H1 (cell line): ENCODE measurements around the gene ARHGAP8. TPM values are rescaled to one million over a fixed set of nuclear protein-coding genes. Genes with fewer than 3 reads are reported as not detected.

Experiments used
- CTCF ChIA-PET: fragments of 300-600 bp; sonication (Branson Sonifier 250); formaldehyde crosslinking; loops from one replicate; lab custom pipeline; 2021; ENCODE audit not compliant: partially characterized antibody; lab: Charles Lee
- POLR2A ChIA-PET: fragments of 300-600 bp; sonication (Branson Sonifier 250); formaldehyde crosslinking; loops from one replicate; lab custom pipeline; 2021; ENCODE audit warnings: inconsistent platforms; ENCODE audit not compliant: partially characterized antibody; lab: Charles Lee
- DNase-seq, 2 experiments: peaks; one replicate each; pipeline versions ENCODE4 v3.0.0 to v3.0.0-alpha.2; 2010 to 2022; ENCODE audit warnings: low spot score in 2 of 2, low read depth in 1 of 2, mixed read lengths in 1 of 2
- FAIRE-seq: peaks from 2 replicates; lab custom pipeline; 2011; peaks lifted over from hg19 to GRCh38; lab: Jason Lieb, UNC
- H2AFZ ChIP-seq: 2 replicates; pipeline ENCODE4 v1.8.1; 2012; ENCODE audit warnings: low read length, inconsistent platforms
- H2AK5ac ChIP-seq: 2 replicates; pipeline ENCODE4 v1.6.1; 2013; ENCODE audit warnings: low read depth, low read length
- H2BK120ac ChIP-seq: replicated peaks from 2 replicates; pipeline ENCODE3; 2013; ENCODE audit warnings: low read depth, low read length, inconsistent platforms
- H2BK12ac ChIP-seq: 2 replicates; pipeline ENCODE4 v1.6.1; 2013; ENCODE audit warnings: low read depth, low read length
- H2BK15ac ChIP-seq: 2 replicates; pipeline ENCODE4 v1.6.1; 2013; ENCODE audit warnings: low read length
- H2BK20ac ChIP-seq: 2 replicates; pipeline ENCODE4 v1.6.1; 2013; ENCODE audit warnings: low read length
- H2BK5ac ChIP-seq: 2 replicates; pipeline ENCODE4 v1.6.1; 2013; ENCODE audit warnings: low read depth, low read length
- H3K14ac ChIP-seq: 2 replicates; pipeline ENCODE4 v1.6.1; 2013; ENCODE audit warnings: inconsistent platforms; ENCODE audit not compliant: insufficient read length
- H3K18ac ChIP-seq: 2 replicates; pipeline ENCODE4 v1.6.1; 2013; ENCODE audit warnings: low read length; ENCODE audit errors: extremely low read depth
- H3K23ac ChIP-seq: 2 replicates; pipeline ENCODE4 v1.6.1; 2013; ENCODE audit warnings: inconsistent platforms; ENCODE audit not compliant: insufficient read length
- H3K23me2 ChIP-seq: 2 replicates; pipeline ENCODE4 v1.6.1; 2013; ENCODE audit warnings: low read depth, low read length
- H3K27ac ChIP-seq: 2 replicates; pipeline ENCODE4 v1.6.1; 2011; ENCODE audit warnings: low read depth, low read length, inconsistent platforms
- H3K27me3 ChIP-seq, 4 experiments: replicated peaks in 1 of 4; 1 replicate in 1 of 4; 2 replicates in 3 of 4; pipeline versions ENCODE4 v1.6.1 to v1.8.1; 2011 to 2013; ENCODE audit warnings: low read length in 3 of 4, mild to moderate bottlenecking in 3 of 4, inconsistent platforms in 2 of 4, mixed read lengths in 2 of 4, moderate library complexity in 1 of 4; ENCODE audit not compliant: control insufficient read depth in 3 of 4, insufficient read depth in 3 of 4; ENCODE audit errors: extremely low read depth in 1 of 4
- H3K36me3 ChIP-seq, 4 experiments: 2 replicates each; pipeline versions ENCODE4 v1.6.1 to v1.8.1; 2011 to 2013; ENCODE audit warnings: mild to moderate bottlenecking in 4 of 4, low read length in 3 of 4, moderate library complexity in 2 of 4, control low read depth in 1 of 4, inconsistent platforms in 1 of 4; ENCODE audit not compliant: insufficient read depth in 4 of 4, control insufficient read depth in 2 of 4
- H3K4ac ChIP-seq: replicated peaks from 2 replicates; pipeline ENCODE3; 2013; ENCODE audit warnings: low read length, low read depth, mixed read lengths, inconsistent platforms; ENCODE audit not compliant: insufficient read length
- H3K4me1 ChIP-seq, 4 experiments: replicated peaks in 1 of 4; 1 replicate in 1 of 4; 2 replicates in 3 of 4; pipeline versions ENCODE4 v1.6.1 to v1.8.1; 2011 to 2013; ENCODE audit warnings: low read length in 3 of 4, inconsistent platforms in 2 of 4, mixed read lengths in 1 of 4; ENCODE audit not compliant: insufficient read depth in 4 of 4, control insufficient read depth in 3 of 4
- H3K4me2 ChIP-seq, 2 experiments: 2 replicates each; pipeline versions ENCODE4 v1.6.1 to v1.8.1; 2011 to 2013; ENCODE audit warnings: low read depth in 2 of 2, low read length in 2 of 2, control low read depth in 1 of 2, inconsistent platforms in 1 of 2, mild to moderate bottlenecking in 1 of 2; ENCODE audit not compliant: insufficient read depth in 1 of 2
- H3K4me3 ChIP-seq, 4 experiments: fragments of 200-600, 300-600 bp in 1 of 4; sonication (generic), shearing (Covaris generic), sonication (Bioruptor Twin) in 1 of 4; 2 replicates each; pipeline versions ENCODE4 v1.5.1 to v1.8.1; 2011 to 2016; ENCODE audit warnings: low read length in 4 of 4, low read depth in 3 of 4, control low read depth in 2 of 4, inconsistent platforms in 2 of 4, mild to moderate bottlenecking in 2 of 4, mixed read lengths in 1 of 4, moderate library complexity in 1 of 4; ENCODE audit not compliant: insufficient read depth in 2 of 4; ENCODE audit errors: extremely low read depth in 1 of 4
- H3K56ac ChIP-seq: replicated peaks from 2 replicates; pipeline ENCODE3; 2013; ENCODE audit warnings: low read depth, mild to moderate bottlenecking, mixed read lengths, low read length, inconsistent platforms; ENCODE audit not compliant: insufficient read length
- H3K79me1 ChIP-seq: 2 replicates; pipeline ENCODE4 v1.6.1; 2013; ENCODE audit warnings: low read depth, low read length, control low read depth
- H3K79me2 ChIP-seq, 2 experiments: 2 replicates each; pipeline versions ENCODE4 v1.6.1 to v1.8.1; 2012 to 2013; ENCODE audit warnings: low read length in 2 of 2, mild to moderate bottlenecking in 2 of 2, inconsistent platforms in 1 of 2; ENCODE audit not compliant: insufficient read depth in 2 of 2, control insufficient read depth in 1 of 2
- H3K9ac ChIP-seq, 4 experiments: replicated peaks in 1 of 4; 1 replicate in 1 of 4; 2 replicates in 3 of 4; pipeline versions ENCODE4 v1.6.1 to v1.8.1; 2011 to 2013; ENCODE audit warnings: low read depth in 3 of 4, low read length in 3 of 4, control low read depth in 2 of 4, mild to moderate bottlenecking in 2 of 4, moderate library complexity in 2 of 4, inconsistent platforms in 1 of 4; ENCODE audit errors: extremely low read depth in 1 of 4
- H3K9me3 ChIP-seq, 2 experiments: 2 replicates each; pipeline versions ENCODE4 v1.6.1 to v1.8.1; 2012 to 2013; ENCODE audit warnings: mild to moderate bottlenecking in 2 of 2, moderate library complexity in 2 of 2, control low read depth in 1 of 2, inconsistent platforms in 1 of 2, low read depth in 1 of 2, low read length in 1 of 2, mixed read lengths in 1 of 2; ENCODE audit not compliant: insufficient read depth in 2 of 2
- H4K20me1 ChIP-seq, 2 experiments: replicated peaks in 1 of 2; 2 replicates each; pipeline versions ENCODE3 to v1.8.1; 2011 to 2013; ENCODE audit warnings: inconsistent platforms in 2 of 2, low read length in 2 of 2, mild to moderate bottlenecking in 1 of 2; ENCODE audit not compliant: insufficient read depth in 2 of 2, control insufficient read depth in 1 of 2
- H4K5ac ChIP-seq: 2 replicates; pipeline ENCODE4 v1.6.1; 2013; ENCODE audit warnings: low read length, low read depth, mixed read lengths, inconsistent platforms; ENCODE audit not compliant: insufficient read length
- H4K8ac ChIP-seq: 2 replicates; pipeline ENCODE4 v1.8.0; 2013; ENCODE audit warnings: mild to moderate bottlenecking, moderate library complexity, low read length, inconsistent platforms; ENCODE audit not compliant: insufficient read depth; ENCODE audit errors: extremely low read depth
- H4K91ac ChIP-seq: replicated peaks from 2 replicates; pipeline ENCODE3; 2013; ENCODE audit warnings: low read length, mixed read lengths, inconsistent platforms; ENCODE audit not compliant: insufficient read length
- BCL11A ChIP-seq, 2 experiments: IDR thresholded peaks; one replicate each; pipeline ENCODE4 v1.6.1; 2011; ENCODE audit warnings: low read depth in 2 of 2, low read length in 2 of 2, mild to moderate bottlenecking in 2 of 2
- CBX8 ChIP-seq: fragments of 300-800, 300-1000 bp; sonication (generic); IDR thresholded peaks from 2 replicates; pipeline ENCODE4 v1.7.1; 2016; ENCODE audit warnings: low read depth, low read length, borderline replicate concordance
- EGR1 ChIP-seq: IDR thresholded peaks from 2 replicates; pipeline ENCODE4 v1.6.1; 2011; ENCODE audit warnings: low read depth, low read length, borderline replicate concordance
- HDAC6 ChIP-seq: IDR thresholded peaks from one replicate; pipeline ENCODE4 v1.7.1; 2012; ENCODE audit warnings: low read depth, mild to moderate bottlenecking, inconsistent platforms, low read length, moderate library complexity
- JUND ChIP-seq: IDR thresholded peaks from 2 replicates; pipeline ENCODE4 v1.6.1; 2011; ENCODE audit warnings: mild to moderate bottlenecking, improper control_type of control experiment, low read length
- NANOG ChIP-seq: IDR thresholded peaks from 2 replicates; pipeline ENCODE4 v1.6.1; 2011; ENCODE audit warnings: low read length, low read depth, mild to moderate bottlenecking, inconsistent platforms; ENCODE audit not compliant: insufficient read depth, poor library complexity, severe bottlenecking
- SIN3A ChIP-seq, 2 experiments: IDR thresholded peaks in 1 of 2; conservative IDR thresholded peaks in 1 of 2; 2 replicates each; pipeline ENCODE4 v1.6.1; 2011 to 2012; ENCODE audit warnings: low read length in 2 of 2, improper control_type of control experiment in 1 of 2, low read depth in 1 of 2, mild to moderate bottlenecking in 1 of 2
- SIX5 ChIP-seq: IDR thresholded peaks from 2 replicates; pipeline ENCODE4 v1.6.1; 2011; ENCODE audit warnings: mild to moderate bottlenecking, low read depth, low read length
- SP4 ChIP-seq: IDR thresholded peaks from 2 replicates; pipeline ENCODE4 v1.6.1; 2012; ENCODE audit warnings: low read length, inconsistent platforms
- TEAD4 ChIP-seq: IDR thresholded peaks from 2 replicates; pipeline ENCODE4 v1.6.1; 2012; ENCODE audit warnings: low read depth, low read length, inconsistent platforms, mixed read lengths
- WGBS, 2 experiments: shearing (Covaris generic) in 1 of 2; methylation state at CpG; one replicate each; pipeline versions ENCODE4 v1.1.6 to v1.1.7; 2013 to 2015; ENCODE audit warnings: low lambda C conversion rate in 2 of 2, mixed read lengths in 2 of 2, inconsistent platforms in 1 of 2, low coverage in 1 of 2, missing lambda C conversion rate in 1 of 2; ENCODE audit not compliant: insufficient replicate concordance in 2 of 2, insufficient coverage in 1 of 2, insufficient read length in 1 of 2; ENCODE audit errors: extremely low coverage in 1 of 2, missing lambda C conversion rate in 1 of 2; 5-methylcytosine and 5-hydroxymethylcytosine counted together
- polyA plus RNA-seq, 7 experiments: library from polyadenylated mRNA; depleted of rRNA in 3 of 7; stranded (reverse) in 5 of 7; unstranded in 2 of 7; fragments of >200 nt in 5 of 7; fragments of 200-250 nt in 2 of 7; gene quantifications; 1 replicate in 5 of 7; 2 replicates in 1 of 7; 4 replicates in 1 of 7; pipeline versions ENCODE4 v1.2.1 to v1.2.3, GENCODE V29; 2011 to 2013; ENCODE audit warnings: missing spikeins in 2 of 7, mixed read lengths in 2 of 7
- total RNA-seq: library from RNA; stranded (reverse); fragmentation: NEBNext Ultra II Directional; extraction: Animal tissue kit (Norgen Biotek cat#: 25700); gene quantifications from 2 replicates; pipeline ENCODE4 v1.2.1, GENCODE V29; 2021
- TF ChIP-seq, protein P1 (sequence below): IDR thresholded peaks from 2 replicates; pipeline ENCODE4 v1.6.1; 2012; ENCODE audit warnings: inconsistent platforms

Gene ARHGAP8
- total and polyA plus RNA-seq, 2 of the 8 experiments (the other 6 are each of a cell fraction or from before 2014, with no cell fraction given): 35.6 to 47.7 TPM

DNA sequence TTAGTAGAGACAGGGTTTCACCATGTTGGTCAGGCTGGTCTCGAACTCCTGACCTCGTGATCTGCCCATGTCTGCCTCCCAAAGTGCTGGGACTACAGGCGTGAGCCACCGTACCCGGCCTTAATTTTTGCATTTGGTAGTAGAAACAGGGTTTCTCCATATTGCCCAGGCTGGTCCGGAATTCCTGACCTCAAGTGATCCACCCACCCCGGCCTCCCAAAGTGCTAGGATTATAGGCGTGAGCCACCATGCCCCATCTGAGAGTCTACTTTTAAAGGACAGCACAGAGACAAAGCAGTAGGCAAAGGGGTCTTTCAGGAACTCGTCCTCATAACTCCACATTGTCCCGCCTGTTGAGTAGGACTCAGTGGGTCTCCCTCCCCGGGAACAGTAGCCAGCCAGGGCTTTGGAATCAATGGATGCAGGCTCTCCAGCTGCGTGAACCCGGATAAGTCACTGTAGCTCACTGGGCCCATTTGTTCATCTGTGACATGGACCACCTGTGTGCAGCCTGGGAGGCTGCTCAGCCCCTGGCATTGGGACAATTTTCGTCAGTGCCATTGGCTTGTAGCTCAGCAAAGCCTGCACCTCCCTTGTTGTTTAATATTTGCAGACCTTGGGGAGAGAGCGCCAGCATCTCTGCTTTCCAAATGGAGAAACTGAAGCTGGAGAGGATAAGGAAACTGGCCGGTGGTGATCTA, 86.1 kb downstream of the ARHGAP8 start:
- H2BK12ac ChIP-seq: no peak overlapping the region
- ChIA-PET POLR2A (interaction anchor here (0.7 to 1.6 kb wide), 2 partner anchors 9 to 10 kb away, joined by 3 to 5 read pairs; no protein-coding TSS in a partner anchor), CTCF (interaction anchor here (0.7 to 4.0 kb wide), 2 partner anchors 9 to 154 kb away, joined by 3 to 22 read pairs; no protein-coding TSS in a partner anchor)
- peaks cover 0 to 10% of the 10 kb centered on the region in 2 experiments; a peak in 1 of 4 replicates for H3K9me3 ChIP-seq
- no peak overlapping the region for H2AFZ ChIP-seq
- no peak overlapping the region for H3K4ac ChIP-seq
- TF ChIP-seq NANOG: no peak
- no peak for TF ChIP-seq SP4
- TF ChIP-seq SIX5: no peak
- no peak for TF ChIP-seq HDAC6
- TF ChIP-seq TEAD4: no peak
- no peak for TF ChIP-seq SIN3A (conservative IDR thresholded peaks at IDR 0.05 in 1 of 2, IDR thresholded peaks at IDR 0.05 in 1 of 2; ENCODE audit: low read depth in 1 of 2, low read length in 2 of 2)
- no peak for TF ChIP-seq EGR1
- no peak for TF ChIP-seq CBX8
- TF ChIP-seq BCL11A (IDR thresholded peaks at IDR 0.05; ENCODE audit: low read depth in 2 of 2, low read length in 2 of 2): no peak
- no peak for TF ChIP-seq JUND
- TF ChIP-seq, protein P1, sequence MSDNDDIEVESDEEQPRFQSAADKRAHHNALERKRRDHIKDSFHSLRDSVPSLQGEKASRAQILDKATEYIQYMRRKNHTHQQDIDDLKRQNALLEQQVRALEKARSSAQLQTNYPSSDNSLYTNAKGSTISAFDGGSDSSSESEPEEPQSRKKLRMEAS: no peak
- H3K4me3 ChIP-seq: no peak overlapping the region
- H3K23ac ChIP-seq: no peak overlapping the region
- no peak overlapping the region for H3K18ac ChIP-seq
- H2BK20ac ChIP-seq: no peak overlapping the region
- no peak overlapping the region for H3K9ac ChIP-seq
- WGBS, 2 experiments: 96% methylated on average over 16 of the region's 16 CpGs; no CpG with 5 or more reads in 1 of the 2 experiments
- no peaks in the 10 kb centered on the region; a peak in 1 of 7 replicates for H3K27me3 ChIP-seq
- H3K27ac ChIP-seq: no peak overlapping the region
- peaks cover 0 to 4% of the 10 kb centered on the region in 2 experiments for H4K20me1 ChIP-seq
- H2BK5ac ChIP-seq: no peak overlapping the region
- DNase-seq (no peak), FAIRE-seq (no peak)
- no peaks in the 10 kb centered on the region for H3K23me2 ChIP-seq
- H3K4me2 ChIP-seq: no peak overlapping the region
- H2BK15ac ChIP-seq: no peak overlapping the region
- H4K91ac ChIP-seq: no peak overlapping the region
- no peaks in the 10 kb centered on the region for H3K79me2 ChIP-seq
- H4K5ac ChIP-seq: no peak overlapping the region
- H3K4me1 ChIP-seq: peaks cover 0 to 20% (median 9%) of the 10 kb centered on the region in 4 experiments; a peak in 5 of 7 replicates
- no peak overlapping the region for H3K56ac ChIP-seq
- H3K14ac ChIP-seq: no peak overlapping the region
- no peak overlapping the region for H2AK5ac ChIP-seq
- H3K36me3 ChIP-seq: no peaks in the 10 kb centered on the region; a peak in 1 of 8 replicates
- H2BK120ac ChIP-seq: no peak overlapping the region
- no peak overlapping the region for H4K8ac ChIP-seq
- no peaks in the 10 kb centered on the region for H3K79me1 ChIP-seq
